ENCODE results near the gene LANCL2. TPM values are rescaled to one million over a fixed set of nuclear protein-coding genes. Genes with fewer than 3 reads are reported as not detected.
"Not testable (repeated sequence)": the region's sequence is repeated elsewhere in the genome, so short reads cannot be mapped to it uniquely, and the experiment has no call there.

The LANCL2 gene
- total RNA-seq, 4 donors from 2014 or later, result 14.5 to 32.5 (median 24.3) TPM

- no peaks in the 10 kb centered on the region for H3K27me3 ChIP-seq
- 95 to 100% methylated on average over 3 of the region's 3 CpGs for WGBS, 2 donors
- no peaks in the 10 kb centered on the region for H3K9me3 ChIP-seq
- no peak overlapping the region for H3K4me3 ChIP-seq (replicated peaks in 1 of 3)
- TF ChIP-seq POLR2A (IDR thresholded peaks at IDR 0.05) (no peak), CTCF (IDR thresholded peaks at IDR 0.05) (no peak)
- intact Hi-C loops (cut with DNase I), result no loop called here
- peaks cover 14% of the 10 kb centered on the region in 2 donors for H3K4me1 ChIP-seq
- H3K36me3 ChIP-seq, result no peaks in the 10 kb centered on the region
- DNase-seq, result no peak
- no peak overlapping the region for H3K27ac ChIP-seq
These were observed 48.3 kb downstream of the LANCL2 start for GRCh38 chr7:55413442-55413841.

- H3K4me1 ChIP-seq, result peaks cover 6 to 8% of the 10 kb centered on the region in 2 donors
- no peaks in the 10 kb centered on the region for H3K36me3 ChIP-seq
- intact Hi-C loops (cut with DNase I), result loop anchor here (5.0 kb wide), 1 partner anchor 133 kb away; no protein-coding TSS in a partner anchor
- H3K4me3 ChIP-seq (replicated peaks in 1 of 3), result no peak overlapping the region
- no peaks in the 10 kb centered on the region for H3K27me3 ChIP-seq
- H3K9me3 ChIP-seq, result no peaks in the 10 kb centered on the region
- no peak overlapping the region for H3K27ac ChIP-seq
- 45 to 46% methylated on average over 6 of the region's 6 CpGs for WGBS, 2 donors
- TF ChIP-seq CTCF (IDR thresholded peaks at IDR 0.05) (peak; percentile 64 to 93 (median 74)), POLR2A (IDR thresholded peaks at IDR 0.05) (no peak)
- DNase-seq, result peak; percentile 77 to 88
These were observed 50.1 kb downstream of the LANCL2 start for GRCh38 chr7:55415173-55415778.

- H3K4me1 ChIP-seq; H3K27ac ChIP-seq; DNase-seq; H3K4me3 ChIP-seq (replicated peaks in 1 of 3); H3K36me3 ChIP-seq; H3K9me3 ChIP-seq; H3K27me3 ChIP-seq: not testable (repeated sequence)
- intact Hi-C loops (cut with DNase I), result loop anchor here (5.0 kb wide), 1 partner anchor 135 kb away; no protein-coding TSS in a partner anchor
- 87 to 96% methylated on average over 4 of the region's 4 CpGs for WGBS, 2 donors
These were observed 52.3 kb downstream of the LANCL2 start for GRCh38 chr7:55417456-55417855.

GRCh38 chr7:55420530-55420929 is 55.4 kb downstream of the LANCL2 start:
- H3K4me3 ChIP-seq (replicated peaks in 1 of 3), result no peak overlapping the region
- intact Hi-C loops (cut with DNase I), result no loop called here
- H3K27ac ChIP-seq, result no peak overlapping the region
- 71 to 80% methylated on average over 3 of the region's 3 CpGs for WGBS, 2 donors
- no peak for TF ChIP-seq CTCF (IDR thresholded peaks at IDR 0.05)
- no peak for TF ChIP-seq POLR2A (IDR thresholded peaks at IDR 0.05)
- H3K36me3 ChIP-seq, result no peaks in the 10 kb centered on the region
- H3K27me3 ChIP-seq, result no peaks in the 10 kb centered on the region
- no peak for DNase-seq
- H3K4me1 ChIP-seq, result peaks cover 6 to 11% of the 10 kb centered on the region in 2 donors
- H3K9me3 ChIP-seq, result no peaks in the 10 kb centered on the region

GRCh38 chr7:55423277-55423711 is 58.2 kb downstream of the LANCL2 start:
- DNase-seq, result no peak
- Histone ChIP-seq H3K4me3 (replicated peaks in 1 of 3) (no peak overlapping the region), H3K27ac (no peak overlapping the region), H3K27me3 (no peaks in the 10 kb centered on the region), H3K36me3 (no peaks in the 10 kb centered on the region), H3K9me3 (no peaks in the 10 kb centered on the region), H3K4me1 (peaks cover 6 to 11% of the 10 kb centered on the region in 2 donors)
- intact Hi-C loops (cut with DNase I), result no loop called here
- 60 to 78% methylated on average over 5 of the region's 5 CpGs for WGBS, 2 donors
- TF ChIP-seq CTCF (IDR thresholded peaks at IDR 0.05) (no peak), POLR2A (IDR thresholded peaks at IDR 0.05) (no peak)
